Smooth muscle cell (in vitro differentiated cells): ENCODE results near the gene LONP1. TPM values are rescaled to one million over a fixed set of nuclear protein-coding genes. Genes with fewer than 3 reads are reported as not detected.

ENCODE experiments used
- DNase-seq: peaks from one replicate; lab custom pipeline; 2025; ENCODE audit not compliant: unreplicated experiment; lab: John Stamatoyannopoulos, UW
- H2AFZ ChIP-seq: fragments of 200-600 bp; sonication (generic); 2 replicates; pipeline ENCODE4 v1.6.0; 2016; ENCODE audit warnings: antibody characterized with exemption, low read depth, mild to moderate bottlenecking
- H3F3A ChIP-seq: fragments of 200-600 bp; sonication (generic); 2 replicates; pipeline ENCODE4 v1.6.0; 2017; ENCODE audit warnings: antibody characterized with exemption, low read depth
- H3K27ac ChIP-seq: fragments of 200-600 bp; sonication (generic); 2 replicates; pipeline ENCODE4 v1.5.1; 2016; ENCODE audit warnings: low read depth, mild to moderate bottlenecking
- H3K27me3 ChIP-seq: fragments of 200-600 bp; sonication (generic); 2 replicates; pipeline ENCODE4 v1.6.1; 2016; ENCODE audit warnings: low read depth, mild to moderate bottlenecking
- H3K36me3 ChIP-seq: fragments of 200-600 bp; sonication (generic); 2 replicates; pipeline ENCODE4 v1.5.1; 2016; ENCODE audit warnings: low read depth
- H3K4me1 ChIP-seq: fragments of 200-600 bp; sonication (generic); 2 replicates; pipeline ENCODE4 v1.5.1; 2016; ENCODE audit warnings: low read depth
- H3K4me2 ChIP-seq: fragments of 200-600 bp; sonication (generic); 2 replicates; pipeline ENCODE4 v1.6.0; 2016; ENCODE audit warnings: mild to moderate bottlenecking
- H3K4me3 ChIP-seq: fragments of 200-600 bp; sonication (generic); 2 replicates; pipeline ENCODE4 v1.5.1; 2016; ENCODE audit warnings: mild to moderate bottlenecking
- H3K79me2 ChIP-seq: fragments of 200-600 bp; sonication (generic); 2 replicates; pipeline ENCODE4 v1.6.0; 2016; ENCODE audit warnings: low read depth, mild to moderate bottlenecking
- H3K9ac ChIP-seq: fragments of 200-600 bp; sonication (generic); 2 replicates; pipeline ENCODE4 v1.6.0; 2016; ENCODE audit warnings: low read depth
- H3K9me3 ChIP-seq: fragments of 200-600 bp; sonication (generic); replicated peaks from 2 replicates; pipeline ENCODE4 v1.5.1; 2016; ENCODE audit warnings: low read depth
- H4K20me1 ChIP-seq: fragments of 200-600 bp; sonication (generic); 2 replicates; pipeline ENCODE4 v1.6.0; 2016; ENCODE audit warnings: low read depth
- WGBS: methylation state at CpG from one replicate; pipeline ENCODE4 v1.1.7; 2016; ENCODE audit warnings: low lambda C conversion rate; 5-methylcytosine and 5-hydroxymethylcytosine counted together
- polyA plus RNA-seq: library from polyadenylated mRNA; unstranded; fragments of >200 nt; fragmentation: Nextera tagmentation; extraction: Ambion mirVana; gene quantifications from 2 replicates; pipeline ENCODE4 v1.2.1, GENCODE V29; 2016
- total RNA-seq: library from RNA; depleted of rRNA; stranded (reverse); fragments of >200 nt; gene quantifications from 2 replicates; pipeline ENCODE4 v1.2.3, GENCODE V29; 2014
- TF ChIP-seq, protein P1 (sequence below): fragments of 200-600 bp; sonication (generic); IDR thresholded peaks from 2 replicates; pipeline ENCODE4 v1.5.1; 2017; ENCODE audit warnings: borderline replicate concordance, mild to moderate bottlenecking, antibody characterized with exemption; ENCODE audit not compliant: insufficient read depth, poor library complexity, severe bottlenecking

Gene LONP1
- total and polyA plus RNA-seq, 2 experiments from 2014 or later = 31.6 to 67.7 TPM

DNA sequence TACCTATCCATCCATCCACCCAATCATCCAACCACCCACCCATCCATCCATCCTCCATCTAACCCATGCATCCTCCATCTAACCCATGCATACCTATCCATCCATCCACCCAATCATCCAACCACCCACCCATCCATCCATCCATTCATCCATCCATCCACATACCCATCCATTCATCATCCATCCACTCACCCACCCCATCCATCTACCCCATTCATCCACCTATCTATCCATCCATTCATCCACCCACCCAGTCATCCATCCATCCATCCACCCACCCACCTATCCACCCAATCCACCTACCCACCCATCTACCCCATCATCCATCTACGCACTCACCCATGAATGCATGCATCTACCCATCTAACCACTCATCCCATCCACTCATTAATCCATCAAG lies 46.2 kb downstream of the LONP1 start:
- Histone ChIP-seq H2AFZ (no peak overlapping the region), H3K36me3 (no peaks in the 10 kb centered on the region), H4K20me1 (no peaks in the 10 kb centered on the region), H3K4me3 (no peak overlapping the region), H3K27me3 (no peaks in the 10 kb centered on the region), H3K9ac (no peak overlapping the region), H3K27ac (no peak overlapping the region), H3K79me2 (no peaks in the 10 kb centered on the region), H3K4me2 (no peak overlapping the region), H3K4me1 (no peaks in the 10 kb centered on the region), H3K9me3 (no peaks in the 10 kb centered on the region), H3F3A (no peaks in the 10 kb centered on the region)
- TF ChIP-seq, protein P1, sequence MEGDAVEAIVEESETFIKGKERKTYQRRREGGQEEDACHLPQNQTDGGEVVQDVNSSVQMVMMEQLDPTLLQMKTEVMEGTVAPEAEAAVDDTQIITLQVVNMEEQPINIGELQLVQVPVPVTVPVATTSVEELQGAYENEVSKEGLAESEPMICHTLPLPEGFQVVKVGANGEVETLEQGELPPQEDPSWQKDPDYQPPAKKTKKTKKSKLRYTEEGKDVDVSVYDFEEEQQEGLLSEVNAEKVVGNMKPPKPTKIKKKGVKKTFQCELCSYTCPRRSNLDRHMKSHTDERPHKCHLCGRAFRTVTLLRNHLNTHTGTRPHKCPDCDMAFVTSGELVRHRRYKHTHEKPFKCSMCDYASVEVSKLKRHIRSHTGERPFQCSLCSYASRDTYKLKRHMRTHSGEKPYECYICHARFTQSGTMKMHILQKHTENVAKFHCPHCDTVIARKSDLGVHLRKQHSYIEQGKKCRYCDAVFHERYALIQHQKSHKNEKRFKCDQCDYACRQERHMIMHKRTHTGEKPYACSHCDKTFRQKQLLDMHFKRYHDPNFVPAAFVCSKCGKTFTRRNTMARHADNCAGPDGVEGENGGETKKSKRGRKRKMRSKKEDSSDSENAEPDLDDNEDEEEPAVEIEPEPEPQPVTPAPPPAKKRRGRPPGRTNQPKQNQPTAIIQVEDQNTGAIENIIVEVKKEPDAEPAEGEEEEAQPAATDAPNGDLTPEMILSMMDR = no peak
- 100% methylated on average over 1 of the region's 1 CpG for WGBS
- DNase-seq = no peak

DNA sequence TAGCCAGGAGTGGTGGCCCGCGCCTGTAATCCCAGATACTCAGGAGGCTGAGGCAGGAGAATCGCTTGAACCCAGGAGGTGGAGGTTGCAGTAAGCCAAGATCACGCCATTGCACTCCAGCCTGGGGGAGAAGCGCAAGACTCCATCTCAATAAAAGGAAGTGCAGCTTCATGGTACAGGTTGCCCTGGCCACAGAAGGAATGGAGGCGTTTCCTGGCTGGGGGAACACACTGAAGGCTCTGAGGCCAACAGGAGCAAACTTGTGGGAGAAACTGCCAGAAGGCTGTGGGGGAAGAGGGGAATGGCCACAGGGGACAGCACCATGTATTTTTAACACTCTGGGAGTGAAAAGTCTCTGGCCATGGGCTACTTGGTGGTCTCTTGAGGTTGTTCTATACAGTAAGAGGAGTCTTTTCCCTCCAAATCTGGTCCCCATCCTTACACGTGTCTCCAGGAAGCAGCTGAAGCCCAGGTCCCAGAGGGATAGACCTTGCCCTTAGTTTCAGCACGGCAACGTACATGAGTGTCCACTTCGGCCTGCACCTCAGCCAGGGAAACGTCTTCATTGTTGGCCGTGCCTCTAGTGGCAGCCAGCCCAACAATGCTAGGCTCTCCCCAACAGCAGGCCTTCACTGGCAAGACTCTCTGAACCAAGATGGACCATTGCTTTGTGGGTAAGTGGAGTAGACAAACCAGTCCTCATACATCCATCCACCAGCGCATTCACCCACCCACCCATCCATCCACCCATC lies 47.1 kb downstream of the LONP1 start:
- TF ChIP-seq, protein P1 = no peak
- WGBS = 98% methylated on average over 12 of the region's 13 CpGs
- Histone ChIP-seq H3F3A (no peaks in the 10 kb centered on the region), H3K27ac (no peak overlapping the region), H3K4me3 (no peak overlapping the region), H3K36me3 (no peaks in the 10 kb centered on the region), H2AFZ (no peak overlapping the region), H3K9me3 (no peaks in the 10 kb centered on the region), H3K27me3 (no peaks in the 10 kb centered on the region), H3K4me1 (no peaks in the 10 kb centered on the region), H4K20me1 (peaks cover 1% of the 10 kb centered on the region), H3K9ac (no peak overlapping the region), H3K4me2 (no peak overlapping the region), H3K79me2 (no peaks in the 10 kb centered on the region)
- DNase-seq = no peak

DNA sequence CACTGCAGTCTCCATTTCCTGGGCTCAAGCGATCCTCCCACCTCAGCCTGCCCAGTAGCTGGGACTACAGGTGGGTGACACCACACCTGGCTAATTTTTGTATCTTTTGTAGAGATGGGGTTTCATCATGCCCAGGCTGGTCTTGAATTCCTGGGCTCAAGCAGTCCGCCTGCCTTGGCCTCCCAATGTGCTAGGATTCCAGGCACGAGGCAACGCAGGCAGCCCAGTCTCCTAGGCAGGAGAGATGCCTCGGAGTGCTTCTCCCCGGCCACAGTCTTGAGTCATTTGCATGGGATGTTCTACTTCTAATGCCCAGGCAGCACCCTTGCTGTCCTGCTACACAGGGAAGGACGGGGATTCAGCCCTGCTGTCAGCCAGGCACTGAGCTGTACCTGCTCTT lies 48.3 kb downstream of the LONP1 start:
- Histone ChIP-seq H3K79me2 (no peaks in the 10 kb centered on the region), H3K9me3 (no peaks in the 10 kb centered on the region), H3K4me3 (no peak overlapping the region), H4K20me1 (peaks cover 5% of the 10 kb centered on the region), H3K36me3 (no peaks in the 10 kb centered on the region), H3K27ac (no peak overlapping the region), H3K4me2 (no peak overlapping the region), H3K27me3 (no peaks in the 10 kb centered on the region), H3K4me1 (no peaks in the 10 kb centered on the region), H3F3A (no peaks in the 10 kb centered on the region), H2AFZ (no peak overlapping the region), H3K9ac (no peak overlapping the region)
- DNase-seq = no peak
- TF ChIP-seq, protein P1 = no peak
- WGBS = 98% methylated on average over 7 of the region's 7 CpGs

DNA sequence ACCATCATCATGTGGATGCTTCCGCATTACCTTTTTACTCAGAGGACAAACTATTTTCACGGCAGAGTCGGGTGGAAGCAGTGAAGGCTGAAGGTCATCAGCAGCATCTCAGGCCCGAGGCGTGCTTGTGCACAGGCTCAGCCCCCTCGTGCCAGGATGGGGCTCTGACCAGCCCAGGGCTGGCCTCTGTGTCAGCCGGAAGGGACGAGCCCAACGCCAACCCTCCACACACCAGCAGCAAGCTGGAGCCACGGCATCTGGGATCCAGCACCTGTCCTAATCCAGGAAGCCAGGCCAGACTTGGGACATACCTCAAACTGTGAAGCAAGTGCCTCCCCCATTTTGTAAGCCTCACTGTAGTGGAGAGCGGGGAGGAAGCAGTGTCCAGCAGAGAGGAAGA lies 50.7 kb downstream of the LONP1 start:
- Histone ChIP-seq H4K20me1 (peaks cover 5% of the 10 kb centered on the region), H3K9me3 (no peaks in the 10 kb centered on the region), H3K27ac (no peak overlapping the region), H3K4me1 (no peaks in the 10 kb centered on the region), H3F3A (no peaks in the 10 kb centered on the region), H3K9ac (no peak overlapping the region), H3K4me2 (no peak overlapping the region), H3K36me3 (no peaks in the 10 kb centered on the region), H3K27me3 (no peaks in the 10 kb centered on the region), H3K79me2 (no peaks in the 10 kb centered on the region), H3K4me3 (no peak overlapping the region), H2AFZ (no peak overlapping the region)
- TF ChIP-seq, protein P1 = no peak
- DNase-seq = no peak
- 91% methylated on average over 11 of the region's 11 CpGs for WGBS
